WTC11 (cell line): ENCODE data around the gene MSI1. TPM values are rescaled to one million over a fixed set of nuclear protein-coding genes. Genes with fewer than 3 reads are reported as not detected.

ENCODE experiments used
- ATF2 ChIP-seq: sonication (generic); formaldehyde crosslinking; IDR thresholded peaks from 2 replicates; pipeline ENCODE4 v1.8.1; 2022; ENCODE audit warnings: low read depth, missing genetic modification reagents, borderline replicate concordance
- CREB1 ChIP-seq: sonication (generic); formaldehyde crosslinking; IDR thresholded peaks from 2 replicates; pipeline ENCODE4 v1.8.0; 2023; ENCODE audit warnings: mild to moderate bottlenecking, missing genetic modification reagents
- EMX1 ChIP-seq: fragments of 250-450 bp; sonication (Bioruptor Pico); IDR thresholded peaks from 2 replicates; pipeline ENCODE4 v1.8.0; 2021; ENCODE audit warnings: mild to moderate bottlenecking
- ETV6 ChIP-seq: sonication (generic); formaldehyde crosslinking; IDR thresholded peaks from 2 replicates; pipeline ENCODE4 v1.8.1; 2022; ENCODE audit warnings: mild to moderate bottlenecking, missing genetic modification reagents
- FOXK1 ChIP-seq: sonication (generic); formaldehyde crosslinking; IDR thresholded peaks from 2 replicates; pipeline ENCODE4 v1.8.0; 2022; ENCODE audit warnings: mild to moderate bottlenecking, moderate library complexity, missing genetic modification reagents
- FOXP4 ChIP-seq: sonication (generic); formaldehyde crosslinking; IDR thresholded peaks from 2 replicates; pipeline ENCODE4 v1.8.0; 2022; ENCODE audit warnings: mild to moderate bottlenecking, missing genetic modification reagents
- GRHL2 ChIP-seq: fragments of 250-450 bp; sonication (Bioruptor Pico); IDR thresholded peaks from 2 replicates; pipeline ENCODE4 v1.8.0; 2022; ENCODE audit warnings: mild to moderate bottlenecking, moderate library complexity; ENCODE audit not compliant: insufficient replicate concordance, severe bottlenecking
- IRF2 ChIP-seq: sonication (generic); formaldehyde crosslinking; IDR thresholded peaks from 2 replicates; pipeline ENCODE4 v1.8.0; 2022; ENCODE audit warnings: low read depth, missing genetic modification reagents, borderline replicate concordance
- JAZF1 ChIP-seq: fragments of 250-450 bp; sonication (Bioruptor Pico); IDR thresholded peaks from 2 replicates; pipeline ENCODE4 v1.9.0; 2021; ENCODE audit warnings: moderate library complexity, mild to moderate bottlenecking, inconsistent platforms
- NFYB ChIP-seq: sonication (generic); formaldehyde crosslinking; conservative IDR thresholded peaks from 2 replicates; pipeline ENCODE4 v1.8.0; 2022; ENCODE audit warnings: low read depth, missing genetic modification reagents
- NR2C2 ChIP-seq: sonication (generic); formaldehyde crosslinking; IDR thresholded peaks from 2 replicates; pipeline ENCODE4 v1.8.0; 2022; ENCODE audit warnings: mild to moderate bottlenecking, missing genetic modification reagents
- RELA ChIP-seq: sonication (generic); formaldehyde crosslinking; IDR thresholded peaks from 2 replicates; pipeline ENCODE4 v1.8.1; 2022; ENCODE audit warnings: missing genetic modification reagents, mild to moderate bottlenecking, borderline replicate concordance
- RORB ChIP-seq: fragments of 250-450 bp; sonication (Bioruptor Pico); IDR thresholded peaks from 2 replicates; pipeline ENCODE4 v1.9.0; 2021; ENCODE audit warnings: mild to moderate bottlenecking
- TEAD1 ChIP-seq: sonication (generic); formaldehyde crosslinking; IDR thresholded peaks from 2 replicates; pipeline ENCODE4 v1.8.0; 2022; ENCODE audit warnings: mild to moderate bottlenecking, missing genetic modification reagents
- USF2 ChIP-seq: sonication (generic); formaldehyde crosslinking; IDR thresholded peaks from 2 replicates; pipeline ENCODE4 v1.8.1; 2023; ENCODE audit warnings: mild to moderate bottlenecking, missing genetic modification reagents, moderate library complexity
- ZBTB21 ChIP-seq: sonication (generic); formaldehyde crosslinking; IDR thresholded peaks from 2 replicates; pipeline ENCODE4 v1.8.1; 2023; ENCODE audit warnings: mild to moderate bottlenecking, missing genetic modification reagents, borderline replicate concordance
- ZMAT4 ChIP-seq: fragments of 250-450 bp; sonication (Bioruptor Pico); IDR thresholded peaks from 2 replicates; pipeline ENCODE4 v1.9.0; 2021; ENCODE audit warnings: mild to moderate bottlenecking
- ZNF121 ChIP-seq: sonication (generic); formaldehyde crosslinking; IDR thresholded peaks from 2 replicates; pipeline ENCODE4 v1.8.0; 2023; ENCODE audit warnings: missing genetic modification reagents
- ZNF219 ChIP-seq: sonication (generic); formaldehyde crosslinking; IDR thresholded peaks from 2 replicates; pipeline ENCODE4 v1.8.0; 2023; ENCODE audit warnings: missing genetic modification reagents, mild to moderate bottlenecking, borderline replicate concordance
- ZNF416 ChIP-seq: fragments of 250-450 bp; sonication (Bioruptor Pico); IDR thresholded peaks from 2 replicates; pipeline ENCODE4 v1.9.0; 2021; ENCODE audit warnings: mild to moderate bottlenecking, inconsistent platforms
- ZNF512 ChIP-seq: sonication (generic); formaldehyde crosslinking; IDR thresholded peaks from 2 replicates; pipeline ENCODE4 v1.8.1; 2022; ENCODE audit warnings: missing genetic modification reagents, borderline replicate concordance
- ZNF532 ChIP-seq: fragments of 250-450 bp; sonication (Bioruptor Pico); IDR thresholded peaks from 2 replicates; pipeline ENCODE4 v1.9.0; 2021; ENCODE audit warnings: mild to moderate bottlenecking, borderline replicate concordance
- total RNA-seq: library from RNA; stranded (reverse); gene quantifications from 3 replicates; pipeline ENCODE4 v1.2.3, GENCODE V29; 2021
- TF ChIP-seq, protein P1 (sequence below): sonication (generic); formaldehyde crosslinking; IDR thresholded peaks from 2 replicates; pipeline ENCODE4 v1.8.0; 2023; ENCODE audit warnings: mild to moderate bottlenecking, missing genetic modification reagents

MSI1 gene
- total RNA-seq, 1 experiment from 2014 or later = 71.5 TPM

DNA sequence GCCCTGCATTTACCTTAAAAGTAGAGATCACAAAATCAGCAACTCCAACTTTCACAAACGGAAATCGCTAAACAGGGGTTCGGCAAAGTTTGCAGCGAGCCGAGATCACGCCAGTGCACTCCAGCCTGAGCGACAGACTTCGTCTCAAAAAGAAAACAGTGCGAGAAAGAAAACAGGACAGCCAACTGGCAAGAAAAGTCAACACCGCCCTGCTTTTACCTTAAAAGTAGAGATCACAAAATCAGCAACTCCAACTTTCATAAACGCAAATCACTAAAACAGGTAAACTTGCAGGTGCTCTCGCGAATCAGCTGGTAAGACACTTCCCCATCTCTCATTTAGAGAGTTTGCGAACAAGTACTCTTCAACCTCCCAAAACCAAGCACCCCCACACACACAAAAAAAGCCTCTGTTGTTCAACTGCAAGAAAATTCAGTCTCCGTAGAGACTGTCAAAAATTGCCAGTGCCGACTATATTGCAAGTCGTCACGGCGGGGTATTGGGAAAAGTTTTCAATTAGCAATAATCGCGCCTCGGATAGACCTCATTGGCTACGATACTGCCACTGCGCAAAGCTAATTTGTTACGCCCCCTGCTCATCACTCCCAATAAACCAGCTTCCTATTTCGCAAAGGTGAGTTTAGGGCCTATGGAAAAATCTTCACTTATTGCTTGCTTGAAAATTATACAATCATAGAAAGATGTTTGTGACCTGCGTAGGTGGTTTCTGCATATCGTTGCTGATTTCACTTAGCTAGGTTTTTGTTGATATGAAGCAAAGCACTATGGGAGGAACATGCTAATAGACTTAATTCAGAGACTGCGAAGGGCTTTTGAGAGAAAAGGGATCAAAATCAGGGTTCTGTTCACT, 76.1 kb downstream of the MSI1 start, which contains the start of gene RNU4-1 (continued):
- peak; percentile 69; the same call in 1 of the 2 replicates for TF ChIP-seq JAZF1 (CRISPR knock-in tag)
- no peak; the same call in 1 of the 2 replicates for TF ChIP-seq FOXK1 (CRISPR knock-in tag)
- TF ChIP-seq ZNF219 (CRISPR knock-in tag) = peak; percentile 55; the same call in 1 of the 2 replicates
- TF ChIP-seq, protein P1, sequence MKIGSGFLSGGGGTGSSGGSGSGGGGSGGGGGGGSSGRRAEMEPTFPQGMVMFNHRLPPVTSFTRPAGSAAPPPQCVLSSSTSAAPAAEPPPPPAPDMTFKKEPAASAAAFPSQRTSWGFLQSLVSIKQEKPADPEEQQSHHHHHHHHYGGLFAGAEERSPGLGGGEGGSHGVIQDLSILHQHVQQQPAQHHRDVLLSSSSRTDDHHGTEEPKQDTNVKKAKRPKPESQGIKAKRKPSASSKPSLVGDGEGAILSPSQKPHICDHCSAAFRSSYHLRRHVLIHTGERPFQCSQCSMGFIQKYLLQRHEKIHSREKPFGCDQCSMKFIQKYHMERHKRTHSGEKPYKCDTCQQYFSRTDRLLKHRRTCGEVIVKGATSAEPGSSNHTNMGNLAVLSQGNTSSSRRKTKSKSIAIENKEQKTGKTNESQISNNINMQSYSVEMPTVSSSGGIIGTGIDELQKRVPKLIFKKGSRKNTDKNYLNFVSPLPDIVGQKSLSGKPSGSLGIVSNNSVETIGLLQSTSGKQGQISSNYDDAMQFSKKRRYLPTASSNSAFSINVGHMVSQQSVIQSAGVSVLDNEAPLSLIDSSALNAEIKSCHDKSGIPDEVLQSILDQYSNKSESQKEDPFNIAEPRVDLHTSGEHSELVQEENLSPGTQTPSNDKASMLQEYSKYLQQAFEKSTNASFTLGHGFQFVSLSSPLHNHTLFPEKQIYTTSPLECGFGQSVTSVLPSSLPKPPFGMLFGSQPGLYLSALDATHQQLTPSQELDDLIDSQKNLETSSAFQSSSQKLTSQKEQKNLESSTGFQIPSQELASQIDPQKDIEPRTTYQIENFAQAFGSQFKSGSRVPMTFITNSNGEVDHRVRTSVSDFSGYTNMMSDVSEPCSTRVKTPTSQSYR = peak; percentile 74
- no peak for TF ChIP-seq ZNF121 (CRISPR knock-in tag)
- TF ChIP-seq GRHL2 (CRISPR knock-in tag) = no peak
- peak; percentile 82 for TF ChIP-seq RORB (CRISPR knock-in tag)
- no peak for TF ChIP-seq ATF2 (CRISPR knock-in tag)
- peak; percentile 93; the same call in 1 of the 2 replicates for TF ChIP-seq ZNF416 (CRISPR knock-in tag)
- TF ChIP-seq ZMAT4 (CRISPR knock-in tag) = no peak
- peak; percentile 86 for TF ChIP-seq ETV6
- no peak; the same call in 1 of the 2 replicates for TF ChIP-seq NFYB
- peak; percentile 44; the same call in 1 of the 2 replicates for TF ChIP-seq CREB1 (CRISPR knock-in tag)
- TF ChIP-seq IRF2 (CRISPR knock-in tag) = no peak
- no peak for TF ChIP-seq USF2
- TF ChIP-seq ZNF532 = peak; percentile 98
- TF ChIP-seq TEAD1 (CRISPR knock-in tag) = peak; percentile 79
- no peak for TF ChIP-seq ZBTB21 (CRISPR knock-in tag)
- TF ChIP-seq EMX1 (CRISPR knock-in tag) = peak; percentile 96
- TF ChIP-seq NR2C2 (CRISPR knock-in tag) = no peak
- TF ChIP-seq RELA (CRISPR knock-in tag) = no peak
- no peak for TF ChIP-seq ZNF512 (CRISPR knock-in tag)
- TF ChIP-seq FOXP4 (CRISPR knock-in tag) = no peak
